HG03342 (cell line): ENCODE results near the gene CALCOCO2.
"Not testable (repeated sequence)": the region's sequence is repeated elsewhere in the genome, so short reads cannot be mapped to it uniquely, and the experiment has no call there.

Experiments
- ATAC-seq: cut with Tn5 transposase; IDR thresholded peaks from one replicate; pipeline ENCODE4 v1.9.1; 2021; ENCODE audit warnings: mild to moderate bottlenecking, moderate library complexity; ENCODE audit not compliant: unreplicated experiment

The CALCOCO2 gene

GRCh38 chr17:48872409-48872808 lies 41.6 kb downstream of the CALCOCO2 start:
- ATAC-seq: not testable (repeated sequence)

- ATAC-seq: no peak
These were observed 42.4 kb downstream of the CALCOCO2 start for GRCh38 chr17:48873209-48873608.

- ATAC-seq: no peak
These were observed 43.0 kb downstream of the CALCOCO2 start for GRCh38 chr17:48873696-48874443.

- ATAC-seq: no peak
These were observed 48.4 kb downstream of the CALCOCO2 start for GRCh38 chr17:48878920-48879898.

GRCh38 chr17:48882272-48882671 lies 51.4 kb downstream of the CALCOCO2 start:
- ATAC-seq: no peak

GRCh38 chr17:48883171-48883570 lies 52.3 kb downstream of the CALCOCO2 start:
- ATAC-seq: no peak

- no peak for ATAC-seq
These were observed 59.3 kb downstream of the CALCOCO2 start for GRCh38 chr17:48890086-48890485.

- ATAC-seq: no peak
These were observed 62.3 kb downstream of the CALCOCO2 start for GRCh38 chr17:48892940-48893645.

GRCh38 chr17:48893646-48894508 lies 63.0 kb downstream of the CALCOCO2 start:
- no peak for ATAC-seq

- no peak for ATAC-seq
These were observed 64.1 kb downstream of the CALCOCO2 start for GRCh38 chr17:48894886-48895285.

- no peak for ATAC-seq
These were observed 70.4 kb downstream of the CALCOCO2 start for GRCh38 chr17:48901241-48901640.

- no peak for ATAC-seq
These were observed 72.6 kb downstream of the CALCOCO2 start for GRCh38 chr17:48903401-48903800.

- ATAC-seq: no peak
These were observed 73.6 kb downstream of the CALCOCO2 start for GRCh38 chr17:48904428-48904827.

GRCh38 chr17:48905987-48906515 lies 75.2 kb downstream of the CALCOCO2 start:
- ATAC-seq: no peak

GRCh38 chr17:48907713-48908046 lies 76.8 kb downstream of the CALCOCO2 start:
- no peak for ATAC-seq

GRCh38 chr17:48908047-48908843 lies 77.4 kb downstream of the CALCOCO2 start, which contains the start of gene UBE2Z:
Gene UBE2Z, plus strand, starts transcription at chr17:48908407. Its CDS starts 97 bp downstream, at chr17:48908504.
- peak; percentile 71 for ATAC-seq

GRCh38 chr17:48908853-48909394 lies 78.1 kb downstream of the CALCOCO2 start:
- peak; percentile 39 for ATAC-seq

- no peak for ATAC-seq
These were observed 78.9 kb downstream of the CALCOCO2 start for GRCh38 chr17:48909783-48910182.

- no peak for ATAC-seq
These were observed 79.5 kb downstream of the CALCOCO2 start for GRCh38 chr17:48910370-48910769.
